Testis (tissue), 2 donors: ENCODE measurements around the gene DPP6.

Experiments used
- POLR2A ChIP-seq: fragments of 450-650 bp; IDR thresholded peaks from one replicate; pipeline ENCODE4 v1.6.1; 2017; ENCODE audit warnings: antibody characterized with exemption, mild to moderate bottlenecking, moderate library complexity
- TF ChIP-seq, protein P1 (sequence below), 3 experiments: fragments of 450-650 bp in 2 of 3; fragments of 200-600 bp in 1 of 3; sonication (generic) in 1 of 3; IDR thresholded peaks; one replicate each; pipeline ENCODE4 v1.5.1; 2016 to 2019; ENCODE audit warnings: antibody characterized with exemption in 3 of 3, mild to moderate bottlenecking in 2 of 3, moderate library complexity in 1 of 3

DNA sequence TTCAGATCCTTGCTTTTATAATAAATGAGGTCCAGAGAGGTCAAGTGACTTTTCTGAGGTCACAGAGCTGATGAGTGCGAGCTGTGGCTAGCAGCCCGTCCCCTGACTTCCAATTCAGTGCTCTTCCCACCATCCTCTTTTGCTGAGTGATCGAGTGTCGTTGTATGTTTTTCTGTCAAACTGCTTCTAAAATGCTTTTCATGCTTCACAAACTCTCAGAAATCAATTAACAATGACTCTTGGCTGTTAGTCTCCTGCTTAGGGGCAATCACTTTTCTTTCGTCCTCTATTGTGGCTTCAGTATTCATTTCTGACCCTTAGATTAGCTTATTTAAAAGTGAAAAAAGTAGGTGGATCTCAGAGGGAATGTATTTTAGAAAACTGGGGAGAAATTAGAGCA lies 423.7 kb downstream of the DPP6 start:
- TF ChIP-seq, protein P1, sequence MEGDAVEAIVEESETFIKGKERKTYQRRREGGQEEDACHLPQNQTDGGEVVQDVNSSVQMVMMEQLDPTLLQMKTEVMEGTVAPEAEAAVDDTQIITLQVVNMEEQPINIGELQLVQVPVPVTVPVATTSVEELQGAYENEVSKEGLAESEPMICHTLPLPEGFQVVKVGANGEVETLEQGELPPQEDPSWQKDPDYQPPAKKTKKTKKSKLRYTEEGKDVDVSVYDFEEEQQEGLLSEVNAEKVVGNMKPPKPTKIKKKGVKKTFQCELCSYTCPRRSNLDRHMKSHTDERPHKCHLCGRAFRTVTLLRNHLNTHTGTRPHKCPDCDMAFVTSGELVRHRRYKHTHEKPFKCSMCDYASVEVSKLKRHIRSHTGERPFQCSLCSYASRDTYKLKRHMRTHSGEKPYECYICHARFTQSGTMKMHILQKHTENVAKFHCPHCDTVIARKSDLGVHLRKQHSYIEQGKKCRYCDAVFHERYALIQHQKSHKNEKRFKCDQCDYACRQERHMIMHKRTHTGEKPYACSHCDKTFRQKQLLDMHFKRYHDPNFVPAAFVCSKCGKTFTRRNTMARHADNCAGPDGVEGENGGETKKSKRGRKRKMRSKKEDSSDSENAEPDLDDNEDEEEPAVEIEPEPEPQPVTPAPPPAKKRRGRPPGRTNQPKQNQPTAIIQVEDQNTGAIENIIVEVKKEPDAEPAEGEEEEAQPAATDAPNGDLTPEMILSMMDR (IDR thresholded peaks at IDR 0.05) = no peak
- TF ChIP-seq POLR2A = no peak
